Measurements from ENCODE around the gene SPC25. TPM values are rescaled to one million over a fixed set of nuclear protein-coding genes. Genes with fewer than 3 reads are reported as not detected.
"Not testable (repeated sequence)": the region's sequence is repeated elsewhere in the genome, so short reads cannot be mapped to it uniquely, and the experiment has no call there.

Gene SPC25
- total RNA-seq, 1 experiment from 2014 or later: 31.5 TPM

DNA sequence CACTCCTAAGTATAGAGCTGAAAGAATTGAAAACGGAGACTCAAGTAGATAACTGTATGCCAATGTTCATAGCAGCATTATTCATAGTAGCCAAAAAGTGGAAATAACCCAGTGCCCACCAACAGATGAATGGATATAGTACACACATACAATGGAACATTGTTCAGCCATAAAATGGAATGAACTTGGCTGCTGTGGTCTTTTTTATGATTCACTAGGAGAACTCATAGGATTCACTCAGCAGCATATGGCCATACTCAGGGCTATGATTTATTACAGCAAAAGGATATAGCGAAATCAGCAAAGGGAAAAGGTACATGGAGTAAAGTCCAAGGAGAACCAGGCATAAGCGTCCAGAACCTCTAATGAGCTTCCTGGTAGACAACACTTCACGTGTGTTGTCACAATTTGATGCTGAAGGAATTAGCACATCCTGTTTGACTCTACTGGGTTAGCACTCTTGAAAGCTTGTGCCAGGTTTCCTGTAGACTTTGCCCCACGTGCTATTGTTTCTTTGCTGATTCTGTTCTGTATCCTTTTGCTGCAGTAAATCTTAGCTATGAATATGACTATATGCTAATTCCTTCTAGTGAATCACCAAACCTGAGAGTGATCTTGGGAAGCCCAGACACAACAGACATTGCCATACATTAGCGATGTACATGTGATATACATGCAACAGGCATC is 15.7 kb downstream of the SPC25 start:
- Histone ChIP-seq H3K4ac (ENCODE audit: low read depth, low read length) (no peak overlapping the region), H3K23me2 (ENCODE audit: insufficient read length, low read depth, low read length, poor library complexity, severe bottlenecking) (no peaks in the 10 kb centered on the region), H2AK5ac (ENCODE audit: insufficient read length, low read length) (no peak overlapping the region), H3T11ph (ENCODE audit: low read length) (no peak overlapping the region), H3K18ac (ENCODE audit: insufficient read length, low read depth, low read length) (no peak overlapping the region), H2AFZ (ENCODE audit: low read length) (no peak overlapping the region), H3K79me2 (ENCODE audit: insufficient read depth, low read length) (no peaks in the 10 kb centered on the region), H2BK120ac (ENCODE audit: low read depth, low read length, poor library complexity, severe bottlenecking) (no peak overlapping the region), H3K4me1 (ENCODE audit: insufficient read depth, low read length) (no peaks in the 10 kb centered on the region), H3K9me3 (ENCODE audit: control insufficient read depth, low read depth, low read length) (no peaks in the 10 kb centered on the region), H3K14ac (ENCODE audit: insufficient read depth, low read length) (no peak overlapping the region), H2BK5ac (ENCODE audit: insufficient read length, low read length) (no peak overlapping the region), H3K79me1 (ENCODE audit: insufficient read depth, low read depth, low read length, poor library complexity, severe bottlenecking) (no peaks in the 10 kb centered on the region), H3K23ac (ENCODE audit: insufficient read length, low read depth, low read length) (no peak overlapping the region), H4K20me1 (ENCODE audit: control insufficient read depth, insufficient read depth, insufficient read length) (no peaks in the 10 kb centered on the region), H3K9ac (ENCODE audit: extremely low read depth, insufficient read length, low read length) (no peak overlapping the region), H3K27ac (ENCODE audit: insufficient read length, low read depth, low read length) (no peak overlapping the region), H4K5ac (ENCODE audit: insufficient read length, low read depth, low read length) (no peak overlapping the region), H4K8ac (replicated peaks; ENCODE audit: insufficient read length, low read depth, low read length) (no peak overlapping the region), H2BK15ac (ENCODE audit: low read depth, low read length) (no peak overlapping the region), H2BK20ac (ENCODE audit: low read depth, low read length, poor library complexity, severe bottlenecking) (no peak overlapping the region), H3K4me2 (ENCODE audit: insufficient read depth, insufficient read length, low read length) (no peak overlapping the region), H3K27me3 (ENCODE audit: insufficient read depth, low read length) (no peaks in the 10 kb centered on the region), H4K91ac (ENCODE audit: insufficient read length, low read depth, low read length) (no peak overlapping the region), H3K56ac (ENCODE audit: insufficient read length, low read depth, low read length) (no peak overlapping the region), H2BK12ac (ENCODE audit: insufficient read length, low read depth, low read length) (no peak overlapping the region)
- no peak for DNase-seq
- Mint-ChIP-seq H3K9me3 (peaks cover 2 to 7% of the 10 kb centered on the region in 2 experiments; a peak in 2 of 5 replicates), H3K4me3 (no peak overlapping the region), H3K36me3 (ENCODE audit: insufficient read depth in 1 of 3, low read depth in 3 of 3) (peaks cover 16 to 26% (median 25%) of the 10 kb centered on the region in 3 experiments), H3K27ac (no peak overlapping the region), H3K27me3 (ENCODE audit: low read depth) (no peaks in the 10 kb centered on the region), H3K4me1 (peaks cover 13 to 16% of the 10 kb centered on the region in 2 experiments)
- TF ChIP-seq, protein P1, sequence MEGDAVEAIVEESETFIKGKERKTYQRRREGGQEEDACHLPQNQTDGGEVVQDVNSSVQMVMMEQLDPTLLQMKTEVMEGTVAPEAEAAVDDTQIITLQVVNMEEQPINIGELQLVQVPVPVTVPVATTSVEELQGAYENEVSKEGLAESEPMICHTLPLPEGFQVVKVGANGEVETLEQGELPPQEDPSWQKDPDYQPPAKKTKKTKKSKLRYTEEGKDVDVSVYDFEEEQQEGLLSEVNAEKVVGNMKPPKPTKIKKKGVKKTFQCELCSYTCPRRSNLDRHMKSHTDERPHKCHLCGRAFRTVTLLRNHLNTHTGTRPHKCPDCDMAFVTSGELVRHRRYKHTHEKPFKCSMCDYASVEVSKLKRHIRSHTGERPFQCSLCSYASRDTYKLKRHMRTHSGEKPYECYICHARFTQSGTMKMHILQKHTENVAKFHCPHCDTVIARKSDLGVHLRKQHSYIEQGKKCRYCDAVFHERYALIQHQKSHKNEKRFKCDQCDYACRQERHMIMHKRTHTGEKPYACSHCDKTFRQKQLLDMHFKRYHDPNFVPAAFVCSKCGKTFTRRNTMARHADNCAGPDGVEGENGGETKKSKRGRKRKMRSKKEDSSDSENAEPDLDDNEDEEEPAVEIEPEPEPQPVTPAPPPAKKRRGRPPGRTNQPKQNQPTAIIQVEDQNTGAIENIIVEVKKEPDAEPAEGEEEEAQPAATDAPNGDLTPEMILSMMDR (conservative IDR thresholded peaks at IDR 0.05): no peak
- WGBS (ENCODE audit: extremely low coverage, insufficient read length, low lambda C conversion rate): no CpG with 5 or more reads among the region's 6 CpGs

DNA sequence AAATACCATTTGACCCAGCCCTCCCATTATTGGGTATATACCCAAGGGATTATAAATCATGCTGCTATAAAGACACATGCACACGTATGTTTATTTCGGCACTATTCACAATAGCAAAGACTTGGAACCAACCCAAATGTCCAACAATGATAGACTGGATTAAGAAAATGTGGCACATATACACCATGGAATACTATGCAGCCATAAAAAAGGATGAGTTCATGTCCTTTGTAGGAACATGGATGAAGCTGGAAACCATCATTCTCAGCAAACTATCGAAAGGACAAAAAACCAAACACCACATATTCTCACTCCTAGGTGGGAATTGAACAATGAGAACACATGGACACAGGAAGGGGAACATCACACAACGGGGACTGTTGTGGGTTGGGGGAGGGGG is 19.4 kb downstream of the SPC25 start:
- H2BK120ac ChIP-seq (ENCODE audit: low read depth, low read length, poor library complexity, severe bottlenecking); H3K56ac ChIP-seq (ENCODE audit: insufficient read length, low read depth, low read length); H3K18ac ChIP-seq (ENCODE audit: insufficient read length, low read depth, low read length); H3K4me2 ChIP-seq (ENCODE audit: insufficient read depth, insufficient read length, low read length); H3K9me3 ChIP-seq (ENCODE audit: control insufficient read depth, low read depth, low read length); H3K27ac Mint-ChIP-seq; H4K20me1 ChIP-seq (ENCODE audit: control insufficient read depth, insufficient read depth, insufficient read length); H2AFZ ChIP-seq (ENCODE audit: low read length); H3K23ac ChIP-seq (ENCODE audit: insufficient read length, low read depth, low read length); H3K23me2 ChIP-seq (ENCODE audit: insufficient read length, low read depth, low read length, poor library complexity, severe bottlenecking); H3K4me3 Mint-ChIP-seq; H3K27me3 ChIP-seq (ENCODE audit: insufficient read depth, low read length); H3K4me1 Mint-ChIP-seq; H3K79me1 ChIP-seq (ENCODE audit: insufficient read depth, low read depth, low read length, poor library complexity, severe bottlenecking); H2BK15ac ChIP-seq (ENCODE audit: low read depth, low read length); H4K91ac ChIP-seq (ENCODE audit: insufficient read length, low read depth, low read length); H3K14ac ChIP-seq (ENCODE audit: insufficient read depth, low read length); H2BK20ac ChIP-seq (ENCODE audit: low read depth, low read length, poor library complexity, severe bottlenecking); DNase-seq; H4K8ac ChIP-seq (replicated peaks; ENCODE audit: insufficient read length, low read depth, low read length); H3K27me3 Mint-ChIP-seq (ENCODE audit: low read depth); H3K27ac ChIP-seq (ENCODE audit: insufficient read length, low read depth, low read length); H3K4ac ChIP-seq (ENCODE audit: low read depth, low read length); H3K79me2 ChIP-seq (ENCODE audit: insufficient read depth, low read length); H2AK5ac ChIP-seq (ENCODE audit: insufficient read length, low read length); H3T11ph ChIP-seq (ENCODE audit: low read length); H4K5ac ChIP-seq (ENCODE audit: insufficient read length, low read depth, low read length); H2BK12ac ChIP-seq (ENCODE audit: insufficient read length, low read depth, low read length); H2BK5ac ChIP-seq (ENCODE audit: insufficient read length, low read length); H3K4me1 ChIP-seq (ENCODE audit: insufficient read depth, low read length); H3K9ac ChIP-seq (ENCODE audit: extremely low read depth, insufficient read length, low read length): not testable (repeated sequence)
- Mint-ChIP-seq H3K36me3 (ENCODE audit: insufficient read depth in 1 of 3, low read depth in 3 of 3) (peaks cover 35 to 47% (median 44%) of the 10 kb centered on the region in 3 experiments), H3K9me3 (peaks cover 14 to 16% of the 10 kb centered on the region in 2 experiments; a peak in 4 of 5 replicates)
- WGBS (ENCODE audit: extremely low coverage, insufficient read length, low lambda C conversion rate): no CpG with 5 or more reads among the region's 4 CpGs

Data from H9 (cell line).